ENCODE results near the gene FOXN3. TPM values are rescaled to one million over a fixed set of nuclear protein-coding genes. Genes with fewer than 3 reads are reported as not detected.

Gene FOXN3
- total and polyA plus RNA-seq, 10 of the 15 experiments (the other 5 are each of a cell fraction or from before 2014, with no cell fraction given) = 4.5 to 68.9 (median 29.7) TPM

GRCh38 chr14:89107626-89108025, 309.4 kb downstream of the FOXN3 start:
- BruUV-seq (replicated peaks) = no TSS peak
- CTCF ChIA-PET = no interaction called here

More at GRCh38 chr14:89107626-89108025, 309.4 kb downstream of the FOXN3 start:
- DNase-seq (ENCODE audit: low read depth, low spot score) = no peak
- H3K4me3 ChIP-seq = no peak overlapping the region
- in situ Hi-C loops (cut with MboI) = no loop called here
- H4K20me1 ChIP-seq (ENCODE audit: control insufficient read depth, insufficient read depth) = no peaks in the 10 kb centered on the region
- H2AFZ ChIP-seq (ENCODE audit: control insufficient read depth, low read depth, low read length) = no peak overlapping the region
- FAIRE-seq = no peak
- no peaks in the 10 kb centered on the region for H3K79me2 ChIP-seq (ENCODE audit: control insufficient read depth, insufficient read depth, low read length)
- no peaks in the 10 kb centered on the region; a peak in 1 of 4 replicates for H3K27me3 ChIP-seq (replicated peaks in 1 of 2; ENCODE audit: control insufficient read depth in 2 of 2, insufficient read depth in 2 of 2, low read length in 1 of 2)
- WGBS (ENCODE audit: insufficient coverage, insufficient replicate concordance, low lambda C conversion rate, missing lambda C conversion rate) = 25% methylated on average over 5 of the region's 5 CpGs
- TF ChIP-seq RB1 (IDR thresholded peaks at IDR 0.05; ENCODE audit: borderline replicate concordance) (no peak), EGR1 (IDR thresholded peaks at IDR 0.05; ENCODE audit: borderline replicate concordance in 1 of 2, low read depth in 2 of 2, low read length in 2 of 2) (no peak), STAT1 (conservative IDR thresholded peaks at IDR 0.05) (no peak), RELA (IDR thresholded peaks at IDR 0.05; ENCODE audit: borderline replicate concordance, partially characterized antibody) (no peak), ZNF24 (IDR thresholded peaks at IDR 0.05) (no peak), NFIC (IDR thresholded peaks at IDR 0.05; ENCODE audit: low read depth, low read length) (no peak), ZNF217 (IDR thresholded peaks at IDR 0.05) (no peak), BCLAF1 (IDR thresholded peaks at IDR 0.05) (no peak), PAX8 (IDR thresholded peaks at IDR 0.05) (no peak), ZNF274 (IDR thresholded peaks at IDR 0.05; ENCODE audit: insufficient read depth, insufficient read length) (no peak), ZNF384 (IDR thresholded peaks at IDR 0.05; ENCODE audit: borderline replicate concordance, low read depth, low read length) (no peak), POLR2AphosphoS5 (IDR thresholded peaks at IDR 0.05; ENCODE audit: low read length) (no peak), NBN (IDR thresholded peaks at IDR 0.05) (no peak)
- TF ChIP-seq, protein P1, sequence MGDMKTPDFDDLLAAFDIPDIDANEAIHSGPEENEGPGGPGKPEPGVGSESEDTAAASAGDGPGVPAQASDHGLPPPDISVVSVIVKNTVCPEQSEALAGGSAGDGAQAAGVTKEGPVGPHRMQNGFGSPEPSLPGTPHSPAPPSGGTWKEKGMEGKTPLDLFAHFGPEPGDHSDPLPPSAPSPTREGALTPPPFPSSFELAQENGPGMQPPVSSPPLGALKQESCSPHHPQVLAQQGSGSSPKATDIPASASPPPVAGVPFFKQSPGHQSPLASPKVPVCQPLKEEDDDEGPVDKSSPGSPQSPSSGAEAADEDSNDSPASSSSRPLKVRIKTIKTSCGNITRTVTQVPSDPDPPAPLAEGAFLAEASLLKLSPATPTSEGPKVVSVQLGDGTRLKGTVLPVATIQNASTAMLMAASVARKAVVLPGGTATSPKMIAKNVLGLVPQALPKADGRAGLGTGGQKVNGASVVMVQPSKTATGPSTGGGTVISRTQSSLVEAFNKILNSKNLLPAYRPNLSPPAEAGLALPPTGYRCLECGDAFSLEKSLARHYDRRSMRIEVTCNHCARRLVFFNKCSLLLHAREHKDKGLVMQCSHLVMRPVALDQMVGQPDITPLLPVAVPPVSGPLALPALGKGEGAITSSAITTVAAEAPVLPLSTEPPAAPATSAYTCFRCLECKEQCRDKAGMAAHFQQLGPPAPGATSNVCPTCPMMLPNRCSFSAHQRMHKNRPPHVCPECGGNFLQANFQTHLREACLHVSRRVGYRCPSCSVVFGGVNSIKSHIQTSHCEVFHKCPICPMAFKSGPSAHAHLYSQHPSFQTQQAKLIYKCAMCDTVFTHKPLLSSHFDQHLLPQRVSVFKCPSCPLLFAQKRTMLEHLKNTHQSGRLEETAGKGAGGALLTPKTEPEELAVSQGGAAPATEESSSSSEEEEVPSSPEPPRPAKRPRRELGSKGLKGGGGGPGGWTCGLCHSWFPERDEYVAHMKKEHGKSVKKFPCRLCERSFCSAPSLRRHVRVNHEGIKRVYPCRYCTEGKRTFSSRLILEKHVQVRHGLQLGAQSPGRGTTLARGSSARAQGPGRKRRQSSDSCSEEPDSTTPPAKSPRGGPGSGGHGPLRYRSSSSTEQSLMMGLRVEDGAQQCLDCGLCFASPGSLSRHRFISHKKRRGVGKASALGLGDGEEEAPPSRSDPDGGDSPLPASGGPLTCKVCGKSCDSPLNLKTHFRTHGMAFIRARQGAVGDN (IDR thresholded peaks at IDR 0.05) = no peak
- TF ChIP-seq, protein P2, sequence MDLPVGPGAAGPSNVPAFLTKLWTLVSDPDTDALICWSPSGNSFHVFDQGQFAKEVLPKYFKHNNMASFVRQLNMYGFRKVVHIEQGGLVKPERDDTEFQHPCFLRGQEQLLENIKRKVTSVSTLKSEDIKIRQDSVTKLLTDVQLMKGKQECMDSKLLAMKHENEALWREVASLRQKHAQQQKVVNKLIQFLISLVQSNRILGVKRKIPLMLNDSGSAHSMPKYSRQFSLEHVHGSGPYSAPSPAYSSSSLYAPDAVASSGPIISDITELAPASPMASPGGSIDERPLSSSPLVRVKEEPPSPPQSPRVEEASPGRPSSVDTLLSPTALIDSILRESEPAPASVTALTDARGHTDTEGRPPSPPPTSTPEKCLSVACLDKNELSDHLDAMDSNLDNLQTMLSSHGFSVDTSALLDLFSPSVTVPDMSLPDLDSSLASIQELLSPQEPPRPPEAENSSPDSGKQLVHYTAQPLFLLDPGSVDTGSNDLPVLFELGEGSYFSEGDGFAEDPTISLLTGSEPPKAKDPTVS (IDR thresholded peaks at IDR 0.05; ENCODE audit: low read depth, low read length) = no peak
- ChIA-PET RAD21 (ENCODE audit: unreplicated experiment) (no interaction called here), POLR2A (no interaction called here), SMC1A (ENCODE audit: uncharacterized antibody, unreplicated experiment) (no interaction called here)
- H3K4me1 ChIP-seq (ENCODE audit: control insufficient read depth, insufficient read depth, low read length) = no peaks in the 10 kb centered on the region
- no peak overlapping the region for H3K4me2 ChIP-seq (ENCODE audit: control insufficient read depth, insufficient read depth)
- H3K27ac ChIP-seq (ENCODE audit: control insufficient read depth, insufficient read depth) = no peak overlapping the region
- intact Hi-C loops (cut with micrococcal nuclease; ENCODE audit: unreplicated experiment) = no loop called here
- no peaks in the 10 kb centered on the region; the same call in 2 of the 3 replicates for H3K9me3 ChIP-seq (replicated peaks; ENCODE audit: control insufficient read depth, insufficient read depth, low read length)
- no peak for ATAC-seq
- no peaks in the 10 kb centered on the region for H3K36me3 ChIP-seq (ENCODE audit: control insufficient read depth in 2 of 2, insufficient read depth in 2 of 2, low read length in 1 of 2)
- H3K9ac ChIP-seq (ENCODE audit: control insufficient read depth, insufficient read depth, low read length) = no peak overlapping the region
